Activated naive CD4-positive, alpha-beta T cell treated with anti-CD3 and anti-CD28 coated beads, Interleukin-2, amount 50 U/mL, for 72 hours (primary cell): ENCODE measurements around the gene COASY. TPM values are rescaled to one million over a fixed set of nuclear protein-coding genes. Genes with fewer than 3 reads are reported as not detected.
"Not testable (repeated sequence)": the region's sequence is repeated elsewhere in the genome, so short reads cannot be mapped to it uniquely, and the experiment has no call there.

ENCODE experiments used
- ATAC-seq, 2 donors: fragments of 150-1000 bp; cut with Tn5 transposase; 2 replicates each; pipeline ENCODE4 v1.10.0; 2021; ENCODE audit warnings: mild to moderate bottlenecking in 2 of 2, moderate library complexity in 2 of 2
- DNase-seq, 2 donors: peaks; one replicate each; pipeline ENCODE4 v3.0.0; 2021 to 2022; ENCODE audit warnings: low spot score in 2 of 2
- H3K27ac Mint-ChIP-seq, 2 donors: one replicate each; pipeline ENCODE4 v1.8.0; 2022; ENCODE audit warnings: mild to moderate bottlenecking in 2 of 2, mixed read lengths in 2 of 2
- H3K36me3 Mint-ChIP-seq, 2 donors: one replicate each; pipeline ENCODE4 v1.8.0; 2022; ENCODE audit warnings: mixed read lengths in 2 of 2
- H3K9me3 Mint-ChIP-seq, 2 donors: one replicate each; pipeline ENCODE4 v1.8.0; 2022; ENCODE audit warnings: mixed read lengths in 2 of 2
- total RNA-seq, 2 donors: library from RNA; stranded (reverse); gene quantifications; one replicate each; pipeline ENCODE4 v1.2.3, GENCODE V29; 2022

COASY gene
- total RNA-seq, 2 donors from 2014 or later: 86.4 to 124 TPM

DNA sequence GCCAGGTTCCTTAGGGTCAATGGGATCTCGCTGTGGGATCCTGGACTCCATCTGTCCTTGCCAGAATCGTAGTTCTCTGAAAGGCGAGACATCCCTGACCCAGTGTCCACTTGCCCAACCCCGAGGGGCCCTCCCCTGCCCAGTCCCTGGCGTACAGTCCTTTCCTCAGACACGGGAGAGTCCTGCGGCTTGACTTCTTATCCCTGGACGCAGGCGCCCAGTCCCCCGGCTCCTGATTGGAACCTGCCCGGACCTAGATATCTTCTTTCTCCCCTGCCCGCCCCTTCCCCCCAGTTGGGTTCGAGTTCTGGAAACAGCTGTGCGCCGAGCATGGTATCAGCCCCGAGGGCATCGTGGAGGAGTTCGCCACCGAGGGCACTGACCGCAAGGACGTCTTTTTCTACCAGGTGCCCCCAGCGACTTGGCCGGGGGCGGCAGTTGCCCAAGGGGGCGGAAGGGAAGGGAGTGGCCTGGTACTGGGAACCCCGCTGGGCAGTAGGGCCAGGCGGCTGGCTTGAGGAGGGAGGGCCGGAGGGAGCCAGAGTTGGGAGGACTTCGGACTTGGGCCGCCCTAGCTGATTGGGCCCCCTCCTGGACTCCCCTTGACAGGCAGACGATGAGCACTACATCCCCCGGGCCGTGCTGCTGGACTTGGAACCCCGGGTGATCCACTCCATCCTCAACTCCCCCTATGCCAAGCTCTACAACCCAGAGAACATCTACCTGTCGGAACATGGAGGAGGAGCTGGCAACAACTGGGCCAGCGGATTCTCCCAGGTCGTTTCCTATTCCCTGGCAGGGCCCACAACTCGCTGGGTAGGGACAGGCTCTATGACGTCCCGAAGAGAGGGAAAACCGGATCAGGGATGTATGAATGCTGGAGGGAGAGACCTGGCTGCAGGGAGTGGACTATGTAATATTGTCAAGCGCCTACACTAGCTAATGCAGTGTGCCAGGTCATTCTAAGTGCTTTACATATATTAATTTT is 48.2 kb downstream of the COASY start:
- ATAC-seq: peak; percentile 1 to 27

GRCh38 chr17:42612013-42612412 is 50.1 kb downstream of the COASY start:
- peak overlapping the region in 1 of 2 donors; percentile 29 for H3K27ac Mint-ChIP-seq
- no peak for ATAC-seq

More for the DNA sequence above, 48.2 kb downstream of the COASY start:
- Mint-ChIP-seq H3K27ac (peak overlapping the region; percentile 78 to 92), H3K36me3 (peaks cover 16 to 37% of the 10 kb centered on the region in 2 donors)
- not testable (repeated sequence) for H3K9me3 Mint-ChIP-seq
- DNase-seq: peak in 1 of 2 donors; percentile 29

DNA sequence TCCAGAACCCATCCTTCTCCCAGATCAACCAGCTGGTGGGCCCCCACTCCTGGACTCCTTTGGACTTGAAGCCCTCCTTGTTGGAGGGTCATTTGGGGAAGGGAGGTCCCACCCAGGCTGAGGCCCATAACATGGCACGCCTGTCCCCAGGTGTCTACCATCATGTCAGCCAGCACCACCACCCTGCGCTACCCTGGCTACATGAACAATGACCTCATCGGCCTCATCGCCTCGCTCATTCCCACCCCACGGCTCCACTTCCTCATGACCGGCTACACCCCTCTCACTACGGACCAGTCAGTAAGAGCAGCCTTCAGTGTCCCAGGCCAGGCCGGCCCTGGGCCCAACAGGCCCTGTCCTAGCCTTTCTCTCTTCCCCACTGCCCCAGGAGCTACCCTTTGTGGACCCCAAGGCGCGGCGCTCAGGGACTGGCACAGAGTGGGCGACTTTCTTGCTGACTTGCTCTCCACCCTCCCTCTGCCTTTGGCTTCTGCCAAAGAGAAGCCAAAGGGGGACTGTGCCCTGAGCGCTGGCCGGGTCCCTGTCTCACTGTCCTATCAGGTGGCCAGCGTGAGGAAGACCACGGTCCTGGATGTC is 51.8 kb downstream of the COASY start:
- ATAC-seq (no peak), DNase-seq (no peak)
- Mint-ChIP-seq H3K36me3 (peaks cover 11 to 32% of the 10 kb centered on the region in 2 donors), H3K9me3 (no peaks in the 10 kb centered on the region), H3K27ac (peak overlapping the region; percentile 19 to 81)

More at GRCh38 chr17:42612013-42612412, 50.1 kb downstream of the COASY start:
- Mint-ChIP-seq H3K36me3 (peaks cover 16 to 37% of the 10 kb centered on the region in 2 donors), H3K9me3 (no peaks in the 10 kb centered on the region)
- no peak for DNase-seq

Other genes with a start within 250 kb of the COASY start
- 100 to 1,000 TPM; 189 to 505 TPM for gene STAT3, start 173.7 kb upstream of the COASY start, total RNA-seq
- 1 to 10 TPM in 1 of 2 donors, under 1 TPM in 1; 0.11 to 9.4 TPM for gene CAVIN1, start 138.9 kb upstream of the COASY start, total RNA-seq
- gene ATP6V0A1, start 103.3 kb upstream of the COASY start, total RNA-seq: 10 to 100 TPM; 14.9 to 25.5 TPM
- gene NAGLU, start 25.9 kb upstream of the COASY start, total RNA-seq: 10 to 100 TPM; 13.1 to 16.9 TPM
- gene HSD17B1, start 9.2 kb upstream of the COASY start, total RNA-seq: 1 to 10 TPM in 1 of 2 donors, under 1 TPM in 1; 0.76 to 1.7 TPM
- gene MLX, start 5.0 kb downstream of the COASY start, total RNA-seq: 10 to 100 TPM; 44.3 to 60.5 TPM
- 10 to 100 TPM; 24.7 to 52.5 TPM for gene PSMC3IP, start 15.6 kb downstream of the COASY start, total RNA-seq
- gene RETREG3, start 47.2 kb downstream of the COASY start, total RNA-seq: 10 to 100 TPM; 39.4 to 44.8 TPM
- 100 to 1,000 TPM in 1 of 2 donors, 10 to 100 TPM in 1; 56.3 to 151 TPM for gene TUBG1, start 47.5 kb downstream of the COASY start, total RNA-seq
- gene TUBG2, start 97.1 kb downstream of the COASY start, total RNA-seq: 10 to 100 TPM; 12.7 to 23.3 TPM
- 1 to 10 TPM; 1.2 to 2.9 TPM for gene PLEKHH3, start 114.8 kb downstream of the COASY start, total RNA-seq
- 1 to 10 TPM in 1 of 2 donors, under 1 TPM in 1; 0.78 to 1.0 TPM for gene CCR10, start 119.7 kb downstream of the COASY start, total RNA-seq
- 1 to 10 TPM in 1 of 2 donors, under 1 TPM in 1; 0.43 to 4.4 TPM for gene CNTNAP1, start 120.4 kb downstream of the COASY start, total RNA-seq
- 10 to 100 TPM; 34.2 to 56.9 TPM for gene EZH1, start 182.9 kb downstream of the COASY start, total RNA-seq
- gene RAMP2, start 199.1 kb downstream of the COASY start, total RNA-seq: not detected
- gene VPS25, start 211.3 kb downstream of the COASY start, total RNA-seq: 10 to 100 TPM; 58.4 to 62.2 TPM
- 1 to 10 TPM in 1 of 2 donors, under 1 TPM in 1; 0.56 to 1.7 TPM for gene WNK4, start 218.5 kb downstream of the COASY start, total RNA-seq
- gene COA3, start 236.6 kb downstream of the COASY start, total RNA-seq: 10 to 100 TPM; 14.8 to 32.7 TPM
- gene CNTD1, start 236.7 kb downstream of the COASY start, total RNA-seq: under 1 TPM in 1 of 2 donors, not detected in 1; 0.43 TPM